H1 (cell line): ENCODE measurements around the gene DYRK1A. TPM values are rescaled to one million over a fixed set of nuclear protein-coding genes. Genes with fewer than 3 reads are reported as not detected.

Source experiments
- CTCF ChIA-PET: fragments of 300-600 bp; sonication (Branson Sonifier 250); formaldehyde crosslinking; loops from one replicate; lab custom pipeline; 2021; ENCODE audit not compliant: partially characterized antibody; lab: Charles Lee
- POLR2A ChIA-PET: fragments of 300-600 bp; sonication (Branson Sonifier 250); formaldehyde crosslinking; loops from one replicate; lab custom pipeline; 2021; ENCODE audit warnings: inconsistent platforms; ENCODE audit not compliant: partially characterized antibody; lab: Charles Lee
- DNase-seq, 2 experiments: peaks; one replicate each; pipeline versions ENCODE4 v3.0.0 to v3.0.0-alpha.2; 2010 to 2022; ENCODE audit warnings: low spot score in 2 of 2, low read depth in 1 of 2, mixed read lengths in 1 of 2
- FAIRE-seq: peaks from 2 replicates; lab custom pipeline; 2011; peaks lifted over from hg19 to GRCh38; lab: Jason Lieb, UNC
- H2AFZ ChIP-seq: 2 replicates; pipeline ENCODE4 v1.8.1; 2012; ENCODE audit warnings: low read length, inconsistent platforms
- H2AK5ac ChIP-seq: 2 replicates; pipeline ENCODE4 v1.6.1; 2013; ENCODE audit warnings: low read depth, low read length
- H2BK120ac ChIP-seq: replicated peaks from 2 replicates; pipeline ENCODE3; 2013; ENCODE audit warnings: low read depth, low read length, inconsistent platforms
- H2BK12ac ChIP-seq: 2 replicates; pipeline ENCODE4 v1.6.1; 2013; ENCODE audit warnings: low read depth, low read length
- H2BK15ac ChIP-seq: 2 replicates; pipeline ENCODE4 v1.6.1; 2013; ENCODE audit warnings: low read length
- H2BK20ac ChIP-seq: 2 replicates; pipeline ENCODE4 v1.6.1; 2013; ENCODE audit warnings: low read length
- H2BK5ac ChIP-seq: 2 replicates; pipeline ENCODE4 v1.6.1; 2013; ENCODE audit warnings: low read depth, low read length
- H3K14ac ChIP-seq: 2 replicates; pipeline ENCODE4 v1.6.1; 2013; ENCODE audit warnings: inconsistent platforms; ENCODE audit not compliant: insufficient read length
- H3K18ac ChIP-seq: 2 replicates; pipeline ENCODE4 v1.6.1; 2013; ENCODE audit warnings: low read length; ENCODE audit errors: extremely low read depth
- H3K23ac ChIP-seq: 2 replicates; pipeline ENCODE4 v1.6.1; 2013; ENCODE audit warnings: inconsistent platforms; ENCODE audit not compliant: insufficient read length
- H3K23me2 ChIP-seq: 2 replicates; pipeline ENCODE4 v1.6.1; 2013; ENCODE audit warnings: low read depth, low read length
- H3K27ac ChIP-seq: 2 replicates; pipeline ENCODE4 v1.6.1; 2011; ENCODE audit warnings: low read depth, low read length, inconsistent platforms
- H3K27me3 ChIP-seq, 4 experiments: replicated peaks in 1 of 4; 1 replicate in 1 of 4; 2 replicates in 3 of 4; pipeline versions ENCODE4 v1.6.1 to v1.8.1; 2011 to 2013; ENCODE audit warnings: low read length in 3 of 4, mild to moderate bottlenecking in 3 of 4, inconsistent platforms in 2 of 4, mixed read lengths in 2 of 4, moderate library complexity in 1 of 4; ENCODE audit not compliant: control insufficient read depth in 3 of 4, insufficient read depth in 3 of 4; ENCODE audit errors: extremely low read depth in 1 of 4
- H3K36me3 ChIP-seq, 4 experiments: 2 replicates each; pipeline versions ENCODE4 v1.6.1 to v1.8.1; 2011 to 2013; ENCODE audit warnings: mild to moderate bottlenecking in 4 of 4, low read length in 3 of 4, moderate library complexity in 2 of 4, control low read depth in 1 of 4, inconsistent platforms in 1 of 4; ENCODE audit not compliant: insufficient read depth in 4 of 4, control insufficient read depth in 2 of 4
- H3K4ac ChIP-seq: replicated peaks from 2 replicates; pipeline ENCODE3; 2013; ENCODE audit warnings: low read length, low read depth, mixed read lengths, inconsistent platforms; ENCODE audit not compliant: insufficient read length
- H3K4me1 ChIP-seq, 4 experiments: replicated peaks in 1 of 4; 1 replicate in 1 of 4; 2 replicates in 3 of 4; pipeline versions ENCODE4 v1.6.1 to v1.8.1; 2011 to 2013; ENCODE audit warnings: low read length in 3 of 4, inconsistent platforms in 2 of 4, mixed read lengths in 1 of 4; ENCODE audit not compliant: insufficient read depth in 4 of 4, control insufficient read depth in 3 of 4
- H3K4me2 ChIP-seq, 2 experiments: 2 replicates each; pipeline versions ENCODE4 v1.6.1 to v1.8.1; 2011 to 2013; ENCODE audit warnings: low read depth in 2 of 2, low read length in 2 of 2, control low read depth in 1 of 2, inconsistent platforms in 1 of 2, mild to moderate bottlenecking in 1 of 2; ENCODE audit not compliant: insufficient read depth in 1 of 2
- H3K4me3 ChIP-seq, 4 experiments: fragments of 200-600, 300-600 bp in 1 of 4; sonication (generic), shearing (Covaris generic), sonication (Bioruptor Twin) in 1 of 4; 2 replicates each; pipeline versions ENCODE4 v1.5.1 to v1.8.1; 2011 to 2016; ENCODE audit warnings: low read length in 4 of 4, low read depth in 3 of 4, control low read depth in 2 of 4, inconsistent platforms in 2 of 4, mild to moderate bottlenecking in 2 of 4, mixed read lengths in 1 of 4, moderate library complexity in 1 of 4; ENCODE audit not compliant: insufficient read depth in 2 of 4; ENCODE audit errors: extremely low read depth in 1 of 4
- H3K56ac ChIP-seq: replicated peaks from 2 replicates; pipeline ENCODE3; 2013; ENCODE audit warnings: low read depth, mild to moderate bottlenecking, mixed read lengths, low read length, inconsistent platforms; ENCODE audit not compliant: insufficient read length
- H3K79me1 ChIP-seq: 2 replicates; pipeline ENCODE4 v1.6.1; 2013; ENCODE audit warnings: low read depth, low read length, control low read depth
- H3K79me2 ChIP-seq, 2 experiments: 2 replicates each; pipeline versions ENCODE4 v1.6.1 to v1.8.1; 2012 to 2013; ENCODE audit warnings: low read length in 2 of 2, mild to moderate bottlenecking in 2 of 2, inconsistent platforms in 1 of 2; ENCODE audit not compliant: insufficient read depth in 2 of 2, control insufficient read depth in 1 of 2
- H3K9ac ChIP-seq, 4 experiments: replicated peaks in 1 of 4; 1 replicate in 1 of 4; 2 replicates in 3 of 4; pipeline versions ENCODE4 v1.6.1 to v1.8.1; 2011 to 2013; ENCODE audit warnings: low read depth in 3 of 4, low read length in 3 of 4, control low read depth in 2 of 4, mild to moderate bottlenecking in 2 of 4, moderate library complexity in 2 of 4, inconsistent platforms in 1 of 4; ENCODE audit errors: extremely low read depth in 1 of 4
- H3K9me3 ChIP-seq, 2 experiments: 2 replicates each; pipeline versions ENCODE4 v1.6.1 to v1.8.1; 2012 to 2013; ENCODE audit warnings: mild to moderate bottlenecking in 2 of 2, moderate library complexity in 2 of 2, control low read depth in 1 of 2, inconsistent platforms in 1 of 2, low read depth in 1 of 2, low read length in 1 of 2, mixed read lengths in 1 of 2; ENCODE audit not compliant: insufficient read depth in 2 of 2
- H4K20me1 ChIP-seq, 2 experiments: replicated peaks in 1 of 2; 2 replicates each; pipeline versions ENCODE3 to v1.8.1; 2011 to 2013; ENCODE audit warnings: inconsistent platforms in 2 of 2, low read length in 2 of 2, mild to moderate bottlenecking in 1 of 2; ENCODE audit not compliant: insufficient read depth in 2 of 2, control insufficient read depth in 1 of 2
- H4K5ac ChIP-seq: 2 replicates; pipeline ENCODE4 v1.6.1; 2013; ENCODE audit warnings: low read length, low read depth, mixed read lengths, inconsistent platforms; ENCODE audit not compliant: insufficient read length
- H4K8ac ChIP-seq: 2 replicates; pipeline ENCODE4 v1.8.0; 2013; ENCODE audit warnings: mild to moderate bottlenecking, moderate library complexity, low read length, inconsistent platforms; ENCODE audit not compliant: insufficient read depth; ENCODE audit errors: extremely low read depth
- H4K91ac ChIP-seq: replicated peaks from 2 replicates; pipeline ENCODE3; 2013; ENCODE audit warnings: low read length, mixed read lengths, inconsistent platforms; ENCODE audit not compliant: insufficient read length
- BACH1 ChIP-seq: IDR thresholded peaks from 2 replicates; pipeline ENCODE4 v1.6.1; 2012; ENCODE audit warnings: low read length, improper control_type of control experiment
- GABPA ChIP-seq: IDR thresholded peaks from 2 replicates; pipeline ENCODE4 v1.6.1; 2011; ENCODE audit warnings: mild to moderate bottlenecking, low read length, moderate library complexity, borderline replicate concordance; ENCODE audit not compliant: insufficient read depth
- NRF1 ChIP-seq: IDR thresholded peaks from 2 replicates; pipeline ENCODE4 v1.6.1; 2011; ENCODE audit warnings: mild to moderate bottlenecking, low read depth, low read length, improper control_type of control experiment
- RXRA ChIP-seq: IDR thresholded peaks from 2 replicates; pipeline ENCODE4 v1.6.1; 2011; ENCODE audit warnings: low read depth, mild to moderate bottlenecking, low read length, moderate library complexity; ENCODE audit not compliant: insufficient read depth
- WGBS, 2 experiments: shearing (Covaris generic) in 1 of 2; methylation state at CpG; one replicate each; pipeline versions ENCODE4 v1.1.6 to v1.1.7; 2013 to 2015; ENCODE audit warnings: low lambda C conversion rate in 2 of 2, mixed read lengths in 2 of 2, inconsistent platforms in 1 of 2, low coverage in 1 of 2, missing lambda C conversion rate in 1 of 2; ENCODE audit not compliant: insufficient replicate concordance in 2 of 2, insufficient coverage in 1 of 2, insufficient read length in 1 of 2; ENCODE audit errors: extremely low coverage in 1 of 2, missing lambda C conversion rate in 1 of 2; 5-methylcytosine and 5-hydroxymethylcytosine counted together
- polyA plus RNA-seq, 7 experiments: library from polyadenylated mRNA; depleted of rRNA in 3 of 7; stranded (reverse) in 5 of 7; unstranded in 2 of 7; fragments of >200 nt in 5 of 7; fragments of 200-250 nt in 2 of 7; gene quantifications; 1 replicate in 5 of 7; 2 replicates in 1 of 7; 4 replicates in 1 of 7; pipeline versions ENCODE4 v1.2.1 to v1.2.3, GENCODE V29; 2011 to 2013; ENCODE audit warnings: missing spikeins in 2 of 7, mixed read lengths in 2 of 7
- total RNA-seq: library from RNA; stranded (reverse); fragmentation: NEBNext Ultra II Directional; extraction: Animal tissue kit (Norgen Biotek cat#: 25700); gene quantifications from 2 replicates; pipeline ENCODE4 v1.2.1, GENCODE V29; 2021

Gene DYRK1A
- total and polyA plus RNA-seq, 2 of the 8 experiments (the other 6 are each of a cell fraction or from before 2014, with no cell fraction given): 61.1 to 62.2 TPM

GRCh38 chr21:37535672-37536071 lies 169.1 kb downstream of the DYRK1A start:
- Histone ChIP-seq H2AK5ac (peak overlapping the region; percentile 70; the same call in 1 of the 2 replicates), H3K4me2 (no peak overlapping the region), H3K23me2 (no peaks in the 10 kb centered on the region; the same call in 1 of the 2 replicates), H4K5ac (no peak overlapping the region), H4K20me1 (no peaks in the 10 kb centered on the region), H3K56ac (no peak overlapping the region), H3K14ac (no peak overlapping the region), H3K79me1 (no peaks in the 10 kb centered on the region), H2BK5ac (no peak overlapping the region; the same call in 1 of the 2 replicates), H3K4me3 (no peak overlapping the region), H2BK12ac (peak overlapping the region; percentile 83), H3K9me3 (peaks cover 0 to 2% of the 10 kb centered on the region in 2 experiments; a peak in 2 of 4 replicates), H3K18ac (no peak overlapping the region), H3K79me2 (no peaks in the 10 kb centered on the region), H2BK15ac (no peak overlapping the region), H4K91ac (peak overlapping the region; percentile 8), H3K36me3 (no peaks in the 10 kb centered on the region), H3K4ac (no peak overlapping the region), H3K4me1 (no peaks in the 10 kb centered on the region; a peak in 2 of 7 replicates), H3K9ac (no peak overlapping the region), H3K27me3 (no peaks in the 10 kb centered on the region), H2BK120ac (no peak overlapping the region), H2AFZ (no peak overlapping the region), H2BK20ac (peak overlapping the region; percentile 23; the same call in 1 of the 2 replicates), H3K27ac (no peak overlapping the region), H4K8ac (no peak overlapping the region), H3K23ac (no peak overlapping the region)
- TF ChIP-seq RXRA (no peak), NRF1 (no peak), GABPA (no peak), BACH1 (no peak)
- ChIA-PET CTCF (interaction anchor here (0.9 to 1.3 kb wide), 5 partner anchors 10 to 108 kb away, joined by 3 to 4 read pairs (median 3); no protein-coding TSS in a partner anchor), POLR2A (interaction anchor here (0.5 to 1.6 kb wide), 2 partner anchors 10 to 84 kb away, joined by 4 to 7 read pairs; no protein-coding TSS in a partner anchor)
- FAIRE-seq (no peak), DNase-seq (no peak)
- WGBS, 2 experiments: 93% methylated on average over 7 of the region's 7 CpGs; no CpG with 5 or more reads in 1 of the 2 experiments
